BJ (cell line): ENCODE data around the gene ID3. TPM values are rescaled to one million over a fixed set of nuclear protein-coding genes. Genes with fewer than 3 reads are reported as not detected.
A peak's percentile ranks its signal among the peaks of the same experiment; 100 is the strongest.

Experiments used
- CTCF ChIA-PET: fragments of 350-600 bp; formaldehyde crosslinking; extraction: SDS; loops from one replicate; lab custom pipeline; 2021; ENCODE audit warnings: antibody characterized with exemption, inconsistent platforms; lab: Yijun Ruan, JAX
- POLR2A ChIA-PET: fragments of 300-600 bp; sonication (Branson Sonifier 250); formaldehyde crosslinking; extraction: SDS; loops from one replicate; lab custom pipeline; 2021; ENCODE audit warnings: antibody characterized with exemption; lab: Charles Lee
- DNase-seq: peaks from one replicate; pipeline ENCODE4 v3.0.0-alpha.2; 2011; ENCODE audit warnings: low read depth
- H3K27me3 ChIP-seq: 2 replicates; pipeline ENCODE4 v1.6.0; 2011; ENCODE audit warnings: low read length; ENCODE audit not compliant: control insufficient read depth, insufficient read depth
- H3K36me3 ChIP-seq: 2 replicates; pipeline ENCODE4 v1.5.1; 2011; ENCODE audit warnings: low read length; ENCODE audit not compliant: control insufficient read depth, insufficient read depth
- H3K4me3 ChIP-seq: 2 replicates; pipeline ENCODE4 v1.5.1; 2011; ENCODE audit warnings: low read depth, mild to moderate bottlenecking, control low read depth, low read length
- CTCF ChIP-seq: IDR thresholded peaks from 2 replicates; pipeline ENCODE4 v1.5.1; 2011; ENCODE audit warnings: low read depth, mild to moderate bottlenecking, control low read depth, inconsistent platforms, low read length, moderate library complexity; ENCODE audit not compliant: insufficient read depth
- polyA plus RNA-seq: library from polyadenylated mRNA; depleted of rRNA; stranded (reverse); fragments of >200 nt; gene quantifications from 2 replicates; pipeline ENCODE4 v1.2.3, GENCODE V29; 2011

ID3 gene
- polyA plus RNA-seq, 1 experiment: 379 TPM

- Histone ChIP-seq H3K36me3 (no peaks in the 10 kb centered on the region), H3K27me3 (no peaks in the 10 kb centered on the region), H3K4me3 (peak overlapping the region; percentile 76)
- ChIA-PET POLR2A (interaction anchor here (1.6 kb wide), 1 partner anchor 18 kb away, joined by 6 read pairs; no protein-coding TSS in a partner anchor), CTCF (interaction anchor here (0.6 to 23.8 kb wide), 8 partner anchors 9 to 77 kb away, joined by 3 to 644 read pairs (median 4); no protein-coding TSS in a partner anchor)
- TF ChIP-seq CTCF: no peak
- no peak for DNase-seq
Measured at GRCh38 chr1:23558872-23559135, 497 bp downstream of the ID3 start.

GRCh38 chr1:23558140-23558871 is 995 bp downstream of the ID3 start:
- DNase-seq: no peak
- POLR2A ChIA-PET: interaction anchor here (0.7 to 1.6 kb wide), 2 partner anchors 19 kb away, joined by 6 to 9 read pairs; no protein-coding TSS in a partner anchor
- CTCF ChIA-PET: interaction anchor here (0.6 to 23.8 kb wide), 10 partner anchors 9 to 297 kb away, joined by 3 to 644 read pairs (median 4); no protein-coding TSS in a partner anchor
- TF ChIP-seq CTCF: no peak
- Histone ChIP-seq H3K27me3 (no peaks in the 10 kb centered on the region), H3K36me3 (no peaks in the 10 kb centered on the region), H3K4me3 (peak overlapping the region; percentile 76)

GRCh38 chr1:23557471-23558124 is 1.7 kb downstream of the ID3 start:
- no peak for TF ChIP-seq CTCF
- no peaks in the 10 kb centered on the region for H3K36me3 ChIP-seq
- H3K27me3 ChIP-seq: no peaks in the 10 kb centered on the region
- H3K4me3 ChIP-seq: peak overlapping the region; percentile 76
- no peak for DNase-seq
- CTCF ChIA-PET: interaction anchor here (1.0 to 23.8 kb wide), 5 partner anchors 8 to 78 kb away, joined by 3 to 644 read pairs (median 4); no protein-coding TSS in a partner anchor
- POLR2A ChIA-PET: interaction anchor here (0.7 kb wide), 1 partner anchor 20 kb away, joined by 9 read pairs; no protein-coding TSS in a partner anchor

GRCh38 chr1:23556635-23557470 is 2.4 kb downstream of the ID3 start:
- POLR2A ChIA-PET: interaction anchor here (1.0 kb wide), 1 partner anchor 80 kb away, joined by 3 read pairs; no protein-coding TSS in a partner anchor
- CTCF ChIA-PET: interaction anchor here (1.0 to 23.8 kb wide), 6 partner anchors 12 to 79 kb away, joined by 3 to 644 read pairs (median 8); no protein-coding TSS in a partner anchor
- no peak for TF ChIP-seq CTCF
- no peaks in the 10 kb centered on the region for H3K36me3 ChIP-seq
- no peaks in the 10 kb centered on the region for H3K27me3 ChIP-seq
- H3K4me3 ChIP-seq: peak overlapping the region; percentile 76
- DNase-seq: peak; percentile 55
